CD14-positive monocyte (primary cell): ENCODE measurements around the gene IRAK1. TPM values are rescaled to one million over a fixed set of nuclear protein-coding genes. Genes with fewer than 3 reads are reported as not detected.

Experiments used
- DNase-seq, 3 donors: peaks; one replicate each; pipeline ENCODE4 v3.0.0-alpha.2; 2011 to 2022
- H2AFZ ChIP-seq: 2 replicates; pipeline ENCODE4 v1.6.0; 2012; ENCODE audit warnings: mild to moderate bottlenecking, low read depth, low read length, inconsistent platforms; ENCODE audit not compliant: insufficient read depth, poor library complexity, severe bottlenecking
- H3K27ac ChIP-seq, 2 donors: 1 replicate in 1 of 2; 2 replicates in 1 of 2; pipeline ENCODE4 v1.5.1; 2012 to 2013; ENCODE audit warnings: low read length in 2 of 2, control low read depth in 1 of 2, inconsistent platforms in 1 of 2, low read depth in 1 of 2, mild to moderate bottlenecking in 1 of 2
- H3K27me3 ChIP-seq, 2 donors: one replicate each; pipeline versions ENCODE4 v1.6.0 to v1.6.1; 2011 to 2013; ENCODE audit warnings: low read length in 2 of 2; ENCODE audit not compliant: control insufficient read depth in 2 of 2, insufficient read depth in 2 of 2
- H3K36me3 ChIP-seq, 2 donors: replicated peaks in 1 of 2; 1 replicate in 1 of 2; 2 replicates in 1 of 2; pipeline versions ENCODE4 v1.5.1 to v1.6.1; 2012 to 2013; ENCODE audit warnings: low read length in 2 of 2, control low read depth in 1 of 2, inconsistent platforms in 1 of 2, mild to moderate bottlenecking in 1 of 2; ENCODE audit not compliant: insufficient read depth in 2 of 2, control insufficient read depth in 1 of 2
- H3K4me1 ChIP-seq, 2 donors: 1 replicate in 1 of 2; 2 replicates in 1 of 2; pipeline versions ENCODE4 v1.5.1 to v1.6.1; 2012 to 2013; ENCODE audit warnings: low read length in 2 of 2, control low read depth in 1 of 2, inconsistent platforms in 1 of 2, mild to moderate bottlenecking in 1 of 2, moderate library complexity in 1 of 2; ENCODE audit not compliant: insufficient read depth in 2 of 2, control insufficient read depth in 1 of 2
- H3K4me2 ChIP-seq: replicated peaks from 2 replicates; pipeline ENCODE3; 2012; ENCODE audit warnings: low read length, moderate library complexity, mild to moderate bottlenecking; ENCODE audit not compliant: poor library complexity, severe bottlenecking; ENCODE audit errors: extremely low read depth
- H3K4me3 ChIP-seq, 3 experiments: fragments of 200-600 bp in 1 of 3; sonication (generic) in 1 of 3; replicated peaks in 1 of 3; 1 replicate in 2 of 3; 2 replicates in 1 of 3; pipeline ENCODE4 v1.5.1; 2011 to 2013; ENCODE audit warnings: low read length in 3 of 3, mild to moderate bottlenecking in 3 of 3, control low read depth in 2 of 3, low read depth in 2 of 3, inconsistent platforms in 1 of 3, moderate library complexity in 1 of 3
- H3K79me2 ChIP-seq: 2 replicates; pipeline ENCODE4 v1.6.0; 2012; ENCODE audit warnings: mild to moderate bottlenecking, control low read depth, inconsistent platforms, low read length, moderate library complexity; ENCODE audit not compliant: insufficient read depth
- H3K9ac ChIP-seq: 2 replicates; pipeline ENCODE4 v1.6.0; 2017; ENCODE audit warnings: low read length, mild to moderate bottlenecking; ENCODE audit not compliant: insufficient read depth, poor library complexity, severe bottlenecking
- H3K9me3 ChIP-seq, 2 donors: replicated peaks in 1 of 2; 1 replicate in 1 of 2; 2 replicates in 1 of 2; pipeline versions ENCODE4 v1.5.1 to v1.6.1; 2012 to 2013; ENCODE audit warnings: low read length in 2 of 2, control low read depth in 1 of 2; ENCODE audit not compliant: control insufficient read depth in 1 of 2, insufficient read depth in 1 of 2
- H4K20me1 ChIP-seq: 2 replicates; pipeline ENCODE4 v1.6.0; 2012; ENCODE audit warnings: mild to moderate bottlenecking, low read length, control low read depth, moderate library complexity; ENCODE audit not compliant: insufficient read depth
- H3K27ac Mint-ChIP-seq, 7 donors: one replicate each; pipeline ENCODE4 v1.8.0; 2020; ENCODE audit warnings: mild to moderate bottlenecking in 7 of 7, mixed read lengths in 7 of 7, moderate library complexity in 6 of 7, inconsistent platforms in 2 of 7
- H3K27me3 Mint-ChIP-seq, 3 donors: one replicate each; pipeline ENCODE4 v1.8.0; 2021 to 2022; ENCODE audit warnings: low read depth in 3 of 3, mild to moderate bottlenecking in 3 of 3, mixed read lengths in 3 of 3, moderate library complexity in 3 of 3, inconsistent platforms in 1 of 3
- H3K36me3 Mint-ChIP-seq, 2 donors: one replicate each; pipeline ENCODE4 v1.8.0; 2020; ENCODE audit warnings: mixed read lengths in 2 of 2, inconsistent platforms in 1 of 2, mild to moderate bottlenecking in 1 of 2
- H3K4me1 Mint-ChIP-seq: one replicate; pipeline ENCODE4 v1.8.0; 2020; ENCODE audit warnings: mild to moderate bottlenecking, mixed read lengths
- H3K4me3 Mint-ChIP-seq, 2 donors: one replicate each; pipeline ENCODE4 v1.8.0; 2020; ENCODE audit warnings: mild to moderate bottlenecking in 2 of 2, mixed read lengths in 2 of 2, moderate library complexity in 1 of 2
- H3K9me3 Mint-ChIP-seq, 7 donors: one replicate each; pipeline ENCODE4 v1.8.0; 2020 to 2022; ENCODE audit warnings: mixed read lengths in 7 of 7, mild to moderate bottlenecking in 6 of 7, moderate library complexity in 6 of 7, inconsistent platforms in 2 of 7
- CTCF ChIP-seq: fragments of 200-600 bp; IDR thresholded peaks from one replicate; pipeline ENCODE4 v1.8.0; 2022; ENCODE audit warnings: antibody characterized with exemption, mild to moderate bottlenecking
- WGBS: methylation state at CpG from one replicate; pipeline ENCODE4 v1.1.5; 2013; ENCODE audit warnings: missing lambda C conversion rate; ENCODE audit not compliant: insufficient coverage; 5-methylcytosine and 5-hydroxymethylcytosine counted together
- intact Hi-C, 2 donors: fragments of 100-400 bp; cut with micrococcal nuclease; formaldehyde crosslinking; loops; one replicate each; pipeline versions ENCODE4 v1.15.0 to v1.15.1; 2023
- polyA plus RNA-seq, 3 donors: library from polyadenylated mRNA; depleted of rRNA in 1 of 3; unstranded in 2 of 3; stranded (reverse) in 1 of 3; fragments of 300-500 nt in 2 of 3; fragments of >200 nt in 1 of 3; fragmentation: Illumina TruSeq in 2 of 3; gene quantifications; 1 replicate in 2 of 3; 2 replicates in 1 of 3; pipeline ENCODE4 v1.2.3, GENCODE V29; 2012 to 2021

IRAK1 gene
- polyA plus RNA-seq, 3 donors: 47.8 to 109 (median 49.5) TPM

- Histone ChIP-seq H4K20me1 (peaks cover 45% of the 10 kb centered on the region), H2AFZ (no peak overlapping the region), H3K9me3 (peaks cover 0 to 5% of the 10 kb centered on the region in 2 donors), H3K4me1 (peaks cover 28 to 33% of the 10 kb centered on the region in 2 donors), H3K4me3 (peak overlapping the region; percentile 43 to 74 (median 59)), H3K36me3 (peaks cover 25 to 26% of the 10 kb centered on the region in 2 donors), H3K4me2 (peak overlapping the region; percentile 75), H3K27ac (peak overlapping the region; percentile 97 to 99), H3K9ac (peak overlapping the region; percentile 96), H3K79me2 (peaks cover 45% of the 10 kb centered on the region), H3K27me3 (peaks cover 0 to 2% of the 10 kb centered on the region in 2 donors)
- peak; percentile 62 to 78 (median 69) for DNase-seq
- intact Hi-C loops: loop anchor here in 1 of 2 donors (1.0 kb wide), 1 partner anchor 20 kb away; no protein-coding TSS in a partner anchor
- Mint-ChIP-seq H3K4me1 (peaks cover 32% of the 10 kb centered on the region), H3K27me3 (peaks cover 0 to 52% (median 0%) of the 10 kb centered on the region in 3 donors), H3K27ac (peak overlapping the region; percentile 95 to 99 (median 98)), H3K4me3 (peak overlapping the region; percentile 84 to 92), H3K9me3 (peaks cover 0 to 7% (median 0%) of the 10 kb centered on the region in 7 donors), H3K36me3 (peaks cover 15 to 24% of the 10 kb centered on the region in 2 donors)
- TF ChIP-seq CTCF: no peak
- 41% methylated on average over 3 of the region's 9 CpGs for WGBS
Observed at GRCh38 chrX:154020536-154021115, 924 bp upstream of the IRAK1 start.

GRCh38 chrX:154019061-154019621, 561 bp downstream of the IRAK1 start:
- under 1% methylated on average over 41 of the region's 45 CpGs for WGBS
- Histone ChIP-seq H3K36me3 (peaks cover 33 to 36% of the 10 kb centered on the region in 2 donors), H3K9me3 (peaks cover 0 to 5% of the 10 kb centered on the region in 2 donors), H2AFZ (no peak overlapping the region), H3K4me1 (peaks cover 28 to 33% of the 10 kb centered on the region in 2 donors), H3K4me2 (peak overlapping the region; percentile 83), H3K27ac (peak overlapping the region; percentile 69 to 93), H3K27me3 (peaks cover 0 to 2% of the 10 kb centered on the region in 2 donors), H3K9ac (peak overlapping the region; percentile 96), H3K4me3 (peak overlapping the region; percentile 61 to 79 (median 69)), H3K79me2 (peaks cover 47% of the 10 kb centered on the region), H4K20me1 (peaks cover 54% of the 10 kb centered on the region)
- peaks cover 0 to 7% (median 0%) of the 10 kb centered on the region in 7 donors for H3K9me3 Mint-ChIP-seq
- peaks cover 21 to 39% of the 10 kb centered on the region in 2 donors for H3K36me3 Mint-ChIP-seq
- H3K4me1 Mint-ChIP-seq: peaks cover 32% of the 10 kb centered on the region
- H3K27me3 Mint-ChIP-seq: peaks cover 0 to 47% (median 0%) of the 10 kb centered on the region in 3 donors
- peak overlapping the region; percentile 90 to 97 (median 92) for H3K27ac Mint-ChIP-seq
- no peak for TF ChIP-seq CTCF
- no peak for DNase-seq
- intact Hi-C loops: loop anchor here in 1 of 2 donors (10.0 kb wide), 1 partner anchor 76 kb away; the partner anchor contains the start of gene MECP2
- H3K4me3 Mint-ChIP-seq: peak overlapping the region; percentile 86 to 94
